Hepatocyte (in vitro differentiated cells): Measurements from ENCODE around the gene ERFE. TPM values are rescaled to one million over a fixed set of nuclear protein-coding genes. Genes with fewer than 3 reads are reported as not detected.

Experiments
- DNase-seq: peaks from one replicate; pipeline ENCODE4 v3.0.0-alpha.2; 2016; ENCODE audit warnings: low spot score
- H2AFZ ChIP-seq: fragments of 200-600 bp; sonication (generic); 2 replicates; pipeline ENCODE4 v1.6.0; 2016; ENCODE audit warnings: antibody characterized with exemption, mild to moderate bottlenecking
- H3K27ac ChIP-seq: fragments of 200-600 bp; sonication (generic); 2 replicates; pipeline ENCODE4 v1.5.1; 2016; ENCODE audit warnings: mild to moderate bottlenecking
- H3K27me3 ChIP-seq: fragments of 200-600 bp; sonication (generic); 2 replicates; pipeline ENCODE4 v1.6.1; 2016
- H3K36me3 ChIP-seq: fragments of 200-600 bp; sonication (generic); replicated peaks from 2 replicates; pipeline ENCODE4 v1.5.1; 2016; ENCODE audit warnings: low read depth; ENCODE audit not compliant: insufficient read depth
- H3K4me1 ChIP-seq: fragments of 200-600 bp; sonication (generic); 2 replicates; pipeline ENCODE4 v1.5.1; 2016; ENCODE audit warnings: mild to moderate bottlenecking, moderate library complexity; ENCODE audit not compliant: insufficient read depth
- H3K4me2 ChIP-seq: fragments of 200-600 bp; sonication (generic); 2 replicates; pipeline ENCODE4 v1.6.0; 2016
- H3K4me3 ChIP-seq: fragments of 200-600 bp; sonication (generic); 2 replicates; pipeline ENCODE4 v1.5.1; 2016; ENCODE audit warnings: mild to moderate bottlenecking
- H3K79me2 ChIP-seq: fragments of 200-600 bp; sonication (generic); 2 replicates; pipeline ENCODE4 v1.6.0; 2017; ENCODE audit warnings: mild to moderate bottlenecking
- H3K9me2 ChIP-seq: fragments of 200-600 bp; sonication (generic); replicated peaks from 2 replicates; pipeline ENCODE4 v1.6.0; 2017; ENCODE audit warnings: mild to moderate bottlenecking; ENCODE audit not compliant: insufficient read depth
- H3K9me3 ChIP-seq: fragments of 200-600 bp; sonication (generic); 2 replicates; pipeline ENCODE4 v1.5.1; 2016; ENCODE audit warnings: low read depth, mild to moderate bottlenecking
- H4K20me1 ChIP-seq: fragments of 200-600 bp; sonication (generic); 2 replicates; pipeline ENCODE4 v1.6.0; 2016; ENCODE audit warnings: mild to moderate bottlenecking; ENCODE audit not compliant: insufficient read depth, poor library complexity, severe bottlenecking
- CTCF ChIP-seq: fragments of 200-600 bp; sonication (generic); IDR thresholded peaks from 2 replicates; pipeline ENCODE4 v1.5.1; 2016; ENCODE audit warnings: antibody characterized with exemption, mild to moderate bottlenecking; ENCODE audit not compliant: poor library complexity
- EZH2 ChIP-seq: fragments of 200-600 bp; sonication (generic); IDR thresholded peaks from 2 replicates; pipeline ENCODE4 v1.6.1; 2016; ENCODE audit warnings: antibody characterized with exemption, mild to moderate bottlenecking, borderline replicate concordance
- EZH2phosphoT487 ChIP-seq: fragments of 200-600 bp; sonication (generic); IDR thresholded peaks from one replicate; pipeline ENCODE4 v1.6.1; 2018; ENCODE audit warnings: antibody characterized with exemption, mild to moderate bottlenecking, low read depth, moderate library complexity; ENCODE audit not compliant: unreplicated experiment, severe bottlenecking
- WGBS: methylation state at CpG from one replicate; pipeline ENCODE4 v1.1.6; 2016; ENCODE audit warnings: low lambda C conversion rate; ENCODE audit errors: missing lambda C conversion rate; 5-methylcytosine and 5-hydroxymethylcytosine counted together
- polyA plus RNA-seq: library from polyadenylated mRNA; unstranded; fragments of >200 nt; fragmentation: Nextera tagmentation; extraction: Ambion mirVana; gene quantifications from 2 replicates; pipeline ENCODE4 v1.2.1, GENCODE V29; 2016
- total RNA-seq: library from RNA; depleted of rRNA; stranded (reverse); fragments of >200 nt; gene quantifications from 2 replicates; pipeline ENCODE4 v1.2.3, GENCODE V29; 2014

The ERFE gene
- total and polyA plus RNA-seq, 2 experiments from 2014 or later = 0.27 to 0.30 TPM

- no peaks in the 10 kb centered on the region for H3K79me2 ChIP-seq
- H3K27me3 ChIP-seq = no peaks in the 10 kb centered on the region
- H4K20me1 ChIP-seq = no peaks in the 10 kb centered on the region
- no peak for TF ChIP-seq EZH2phosphoT487
- TF ChIP-seq CTCF = no peak
- TF ChIP-seq EZH2 = no peak
- no peaks in the 10 kb centered on the region for H3K9me2 ChIP-seq
- no peak overlapping the region for H3K4me2 ChIP-seq
- no peaks in the 10 kb centered on the region for H3K36me3 ChIP-seq
- DNase-seq = no peak
- H3K4me3 ChIP-seq = no peak overlapping the region
- no peak overlapping the region for H3K27ac ChIP-seq
- no peak overlapping the region for H2AFZ ChIP-seq
- H3K4me1 ChIP-seq = no peaks in the 10 kb centered on the region
- no peaks in the 10 kb centered on the region for H3K9me3 ChIP-seq
Observed at GRCh38 chr2:238176613-238177012, 17.8 kb downstream of the ERFE start.

- H2AFZ ChIP-seq = no peak overlapping the region
- no peaks in the 10 kb centered on the region for H3K9me3 ChIP-seq
- no peak overlapping the region for H3K4me3 ChIP-seq
- 90% methylated on average over 5 of the region's 5 CpGs for WGBS
- H3K4me1 ChIP-seq = no peaks in the 10 kb centered on the region
- no peaks in the 10 kb centered on the region for H3K27me3 ChIP-seq
- no peak for DNase-seq
- no peak overlapping the region for H3K27ac ChIP-seq
- H3K4me2 ChIP-seq = no peak overlapping the region
- H3K9me2 ChIP-seq = no peaks in the 10 kb centered on the region
- no peaks in the 10 kb centered on the region for H3K79me2 ChIP-seq
- H3K36me3 ChIP-seq = no peaks in the 10 kb centered on the region
- H4K20me1 ChIP-seq = no peaks in the 10 kb centered on the region
- TF ChIP-seq EZH2 = no peak
- TF ChIP-seq EZH2phosphoT487 = no peak
- TF ChIP-seq CTCF = no peak
Observed at GRCh38 chr2:238180554-238180953, 21.8 kb downstream of the ERFE start.

GRCh38 chr2:238182362-238182761 is 23.6 kb downstream of the ERFE start:
- Histone ChIP-seq H3K4me1 (no peaks in the 10 kb centered on the region), H2AFZ (no peak overlapping the region), H3K4me3 (no peak overlapping the region), H4K20me1 (no peaks in the 10 kb centered on the region), H3K79me2 (no peaks in the 10 kb centered on the region), H3K36me3 (no peaks in the 10 kb centered on the region), H3K27me3 (no peaks in the 10 kb centered on the region), H3K4me2 (no peak overlapping the region), H3K27ac (no peak overlapping the region), H3K9me2 (no peaks in the 10 kb centered on the region), H3K9me3 (no peaks in the 10 kb centered on the region)
- no peak for DNase-seq
- no peak for TF ChIP-seq EZH2
- TF ChIP-seq CTCF = no peak
- WGBS = 93% methylated on average over 6 of the region's 6 CpGs

- Histone ChIP-seq H3K79me2 (no peaks in the 10 kb centered on the region), H4K20me1 (no peaks in the 10 kb centered on the region), H3K36me3 (no peaks in the 10 kb centered on the region), H3K27ac (no peak overlapping the region), H3K27me3 (no peaks in the 10 kb centered on the region), H2AFZ (no peak overlapping the region), H3K4me2 (no peak overlapping the region), H3K9me3 (no peaks in the 10 kb centered on the region), H3K4me3 (no peak overlapping the region), H3K4me1 (no peaks in the 10 kb centered on the region), H3K9me2 (no peaks in the 10 kb centered on the region)
- WGBS = 88% methylated on average over 4 of the region's 4 CpGs
- no peak for TF ChIP-seq EZH2
- TF ChIP-seq CTCF = no peak
- TF ChIP-seq EZH2phosphoT487 = no peak
- no peak for DNase-seq
Observed at GRCh38 chr2:238183821-238184220, 25.1 kb downstream of the ERFE start.
